Mesenchymal stem cell (in vitro differentiated cells and primary cell): Measurements from ENCODE around the gene DHRS13.

Source experiments
- DNase-seq: peaks from one replicate; pipeline ENCODE4 v3.0.0-alpha.2; 2013
- H2AFZ ChIP-seq: one replicate; pipeline ENCODE4 v1.6.1; 2013; ENCODE audit warnings: low read depth, mild to moderate bottlenecking, control low read depth, inconsistent platforms, low read length, moderate library complexity
- H2AK5ac ChIP-seq: 2 replicates; pipeline ENCODE4 v1.6.1; 2013; ENCODE audit warnings: low read length, moderate library complexity, mild to moderate bottlenecking, inconsistent platforms; ENCODE audit not compliant: severe bottlenecking
- H2BK120ac ChIP-seq: one replicate; pipeline ENCODE4 v1.6.1; 2013; ENCODE audit warnings: low read depth, mild to moderate bottlenecking, inconsistent platforms, low read length, moderate library complexity
- H2BK12ac ChIP-seq, 2 experiments: one replicate each; pipeline ENCODE4 v1.6.1; 2013; ENCODE audit warnings: inconsistent platforms in 2 of 2, low read length in 2 of 2, mild to moderate bottlenecking in 2 of 2, moderate library complexity in 2 of 2, control low read depth in 1 of 2
- H2BK15ac ChIP-seq: one replicate; pipeline ENCODE4 v1.6.1; 2013; ENCODE audit warnings: mild to moderate bottlenecking, low read depth, inconsistent platforms; ENCODE audit not compliant: poor library complexity, severe bottlenecking
- H2BK5ac ChIP-seq: 2 replicates; pipeline ENCODE4 v1.6.1; 2013; ENCODE audit warnings: low read depth, mild to moderate bottlenecking, low read length, control low read depth, inconsistent platforms; ENCODE audit not compliant: poor library complexity, severe bottlenecking
- H3K14ac ChIP-seq, 2 experiments: one replicate each; pipeline ENCODE4 v1.6.1; 2013; ENCODE audit warnings: inconsistent platforms in 2 of 2, low read length in 2 of 2, control low read depth in 1 of 2, mild to moderate bottlenecking in 1 of 2, moderate library complexity in 1 of 2
- H3K18ac ChIP-seq, 2 experiments: one replicate each; pipeline ENCODE4 v1.6.1; 2013; ENCODE audit warnings: inconsistent platforms in 2 of 2, low read length in 2 of 2, control low read depth in 1 of 2, low read depth in 1 of 2, mild to moderate bottlenecking in 1 of 2
- H3K23ac ChIP-seq, 2 experiments: one replicate each; pipeline ENCODE4 v1.6.1; 2013; ENCODE audit warnings: inconsistent platforms in 2 of 2, low read length in 2 of 2, mild to moderate bottlenecking in 2 of 2, moderate library complexity in 2 of 2, control low read depth in 1 of 2
- H3K27ac ChIP-seq: 2 replicates; pipeline ENCODE4 v1.5.1; 2013; ENCODE audit warnings: mild to moderate bottlenecking, moderate library complexity, low read length, control low read depth, inconsistent platforms; ENCODE audit not compliant: poor library complexity, severe bottlenecking
- H3K27me3 ChIP-seq, 2 experiments: 2 replicates each; pipeline versions ENCODE4 v1.6.1 to v1.7.0; 2013; ENCODE audit warnings: low read length in 2 of 2, mild to moderate bottlenecking in 2 of 2, moderate library complexity in 2 of 2, control low read depth in 1 of 2, inconsistent platforms in 1 of 2; ENCODE audit not compliant: control insufficient read depth in 1 of 2, insufficient read depth in 1 of 2
- H3K36me3 ChIP-seq, 2 experiments: 2 replicates each; pipeline versions ENCODE4 v1.6.1 to v1.7.0; 2013; ENCODE audit warnings: low read length in 2 of 2, control low read depth in 1 of 2, inconsistent platforms in 1 of 2, low read depth in 1 of 2, mild to moderate bottlenecking in 1 of 2; ENCODE audit not compliant: insufficient read depth in 2 of 2, control insufficient read depth in 1 of 2
- H3K4ac ChIP-seq, 2 experiments: one replicate each; pipeline ENCODE4 v1.6.1; 2013; ENCODE audit warnings: inconsistent platforms in 2 of 2, low read length in 2 of 2, mild to moderate bottlenecking in 2 of 2, moderate library complexity in 2 of 2, control low read depth in 1 of 2, low read depth in 1 of 2
- H3K4me1 ChIP-seq: 2 replicates; pipeline ENCODE4 v1.6.1; 2013; ENCODE audit warnings: low read depth, low read length, control low read depth; ENCODE audit not compliant: control insufficient read depth, insufficient read depth
- H3K4me2 ChIP-seq: 2 replicates; pipeline ENCODE4 v1.6.1; 2013; ENCODE audit warnings: low read length, mild to moderate bottlenecking, inconsistent platforms; ENCODE audit not compliant: poor library complexity, severe bottlenecking
- H3K4me3 ChIP-seq, 2 experiments: 2 replicates each; pipeline versions ENCODE4 v1.5.1 to v1.7.0; 2013; ENCODE audit warnings: low read length in 2 of 2, mild to moderate bottlenecking in 2 of 2, control low read depth in 1 of 2, low read depth in 1 of 2; ENCODE audit not compliant: insufficient read depth in 1 of 2
- H3K79me1 ChIP-seq: replicated peaks from 2 replicates; pipeline ENCODE4 v1.6.1; 2013; ENCODE audit warnings: mild to moderate bottlenecking, control low read depth, low read length, inconsistent platforms; ENCODE audit not compliant: poor library complexity, severe bottlenecking
- H3K9ac ChIP-seq: 2 replicates; pipeline ENCODE4 v1.7.0; 2013; ENCODE audit warnings: mild to moderate bottlenecking, low read length, moderate library complexity
- H3K9me3 ChIP-seq: 2 replicates; pipeline ENCODE4 v1.7.0; 2013; ENCODE audit warnings: mild to moderate bottlenecking, low read length; ENCODE audit not compliant: control insufficient read depth
- H4K8ac ChIP-seq: one replicate; pipeline ENCODE4 v1.6.1; 2013; ENCODE audit warnings: inconsistent platforms, mild to moderate bottlenecking, low read length, moderate library complexity
- H4K91ac ChIP-seq: one replicate; pipeline ENCODE4 v1.6.1; 2013; ENCODE audit warnings: mild to moderate bottlenecking, low read length, inconsistent platforms
- WGBS: methylation state at CpG from one replicate; pipeline ENCODE4 v1.1.7; 2013; ENCODE audit warnings: mixed read lengths; 5-methylcytosine and 5-hydroxymethylcytosine counted together

Gene DHRS13

GRCh38 chr17:28896884-28897768, 5.8 kb downstream of the DHRS13 start, which contains the start of gene FLOT2:
Gene FLOT2, minus strand, starts transcription at chr17:28897733. Its CDS starts 159 bp downstream, at chr17:28897574.
- DNase-seq = peak; percentile 61
- peak within 1 kb of the TSS; percentile 94 for H4K91ac ChIP-seq
- peak within 1 kb of the TSS; percentile 68 for H3K4me2 ChIP-seq
- H3K36me3 ChIP-seq = peaks cover 7 to 8% of the 10 kb centered on the region in 2 experiments
- H3K14ac ChIP-seq = peak within 1 kb of the TSS in 1 of 2 experiments; percentile 99
- H3K9ac ChIP-seq = peak within 1 kb of the TSS; percentile 94
- H3K27ac ChIP-seq = peak within 1 kb of the TSS; percentile 22
- under 1% methylated on average over 61 of the region's 73 CpGs for WGBS
- H2BK15ac ChIP-seq = peak within 1 kb of the TSS; percentile 65
- peak within 1 kb of the TSS; percentile 7 for H2AK5ac ChIP-seq
- H3K4ac ChIP-seq = peak within 1 kb of the TSS in 1 of 2 experiments; percentile 91
- H2BK12ac ChIP-seq = peak within 1 kb of the TSS in 1 of 2 experiments; percentile 59
- peaks cover 18% of the 10 kb centered on the region for H3K79me1 ChIP-seq
- peak within 1 kb of the TSS; percentile 85 to 99 for H3K18ac ChIP-seq
- H2AFZ ChIP-seq = peak within 1 kb of the TSS; percentile 91
- H2BK120ac ChIP-seq = peak within 1 kb of the TSS; percentile 51
- no peak within 1 kb of the TSS for H2BK5ac ChIP-seq
- peak within 1 kb of the TSS in 1 of 2 experiments; percentile 97 for H3K23ac ChIP-seq
- no peaks in the 10 kb centered on the region for H3K9me3 ChIP-seq
- peak within 1 kb of the TSS; percentile 90 for H3K4me3 ChIP-seq
- H3K27me3 ChIP-seq = no peaks in the 10 kb centered on the region
- H4K8ac ChIP-seq = peak within 1 kb of the TSS; percentile 86
- peaks cover 27% of the 10 kb centered on the region for H3K4me1 ChIP-seq

- Histone ChIP-seq H3K4me3 (peak overlapping the region; percentile 90), H3K79me1 (peaks cover 24% of the 10 kb centered on the region), H3K4me2 (peak overlapping the region; percentile 68), H2AFZ (no peak overlapping the region), H3K4me1 (peaks cover 30% of the 10 kb centered on the region), H4K8ac (no peak overlapping the region), H3K18ac (no peak overlapping the region), H2AK5ac (no peak overlapping the region), H4K91ac (no peak overlapping the region), H2BK12ac (no peak overlapping the region), H3K9me3 (no peaks in the 10 kb centered on the region), H3K4ac (no peak overlapping the region), H3K36me3 (peaks cover 12 to 13% of the 10 kb centered on the region in 2 experiments), H3K9ac (peak overlapping the region; percentile 94), H2BK120ac (no peak overlapping the region), H3K27me3 (no peaks in the 10 kb centered on the region), H3K23ac (no peak overlapping the region), H2BK5ac (no peak overlapping the region), H2BK15ac (no peak overlapping the region), H3K27ac (peak overlapping the region; percentile 3), H3K14ac (no peak overlapping the region)
- WGBS = 4% methylated on average over 5 of the region's 5 CpGs
- peak; percentile 26 for DNase-seq
These were observed 6.4 kb downstream of the DHRS13 start for GRCh38 chr17:28896491-28896883.

- H2AK5ac ChIP-seq = peak overlapping the region; percentile 8
- H3K14ac ChIP-seq = no peak overlapping the region
- no peak overlapping the region for H2BK5ac ChIP-seq
- no peak overlapping the region for H3K18ac ChIP-seq
- peaks cover 28% of the 10 kb centered on the region for H3K4me1 ChIP-seq
- peak overlapping the region; percentile 68 for H3K4me2 ChIP-seq
- no peaks in the 10 kb centered on the region for H3K27me3 ChIP-seq
- peaks cover 11 to 18% of the 10 kb centered on the region in 2 experiments for H3K36me3 ChIP-seq
- H2BK15ac ChIP-seq = no peak overlapping the region
- peak overlapping the region; percentile 94 for H3K9ac ChIP-seq
- 65% methylated on average over 2 of the region's 3 CpGs for WGBS
- H3K4ac ChIP-seq = no peak overlapping the region
- peaks cover 22% of the 10 kb centered on the region for H3K79me1 ChIP-seq
- H4K8ac ChIP-seq = no peak overlapping the region
- no peak overlapping the region for H2AFZ ChIP-seq
- H4K91ac ChIP-seq = no peak overlapping the region
- H3K27ac ChIP-seq = no peak overlapping the region
- H2BK12ac ChIP-seq = peak overlapping the region in 1 of 2 experiments; percentile 10
- DNase-seq = no peak
- no peaks in the 10 kb centered on the region for H3K9me3 ChIP-seq
- peak overlapping the region in 1 of 2 experiments; percentile 90 for H3K4me3 ChIP-seq
- peak overlapping the region in 1 of 2 experiments; percentile 17 for H3K23ac ChIP-seq
- no peak overlapping the region for H2BK120ac ChIP-seq
These were observed 7.0 kb downstream of the DHRS13 start for GRCh38 chr17:28895794-28896447.
